Spleen (tissue), 7 donors: ENCODE results near the gene ZNF580.

ENCODE experiments used
- POLR2A ChIP-seq, 3 donors: fragments of 450-650 bp; IDR thresholded peaks; one replicate each; pipeline ENCODE4 v1.5.1; 2017; ENCODE audit warnings: antibody characterized with exemption in 3 of 3, mild to moderate bottlenecking in 1 of 3
- TF ChIP-seq, protein P1 (sequence below), 11 experiments: fragments of 200-600 bp in 7 of 11; fragments of 450-650 bp in 4 of 11; sonication (generic) in 4 of 11; IDR thresholded peaks in 8 of 11; conservative IDR thresholded peaks in 3 of 11; 1 replicate in 7 of 11; 2 replicates in 4 of 11; pipeline versions ENCODE4 v1.4.0 to v1.8.0; 2016 to 2021; ENCODE audit warnings: antibody characterized with exemption in 11 of 11, inconsistent platforms in 4 of 11, mild to moderate bottlenecking in 1 of 11
- donor health status: DM: no; HTN: no; CAD: no; lungs with moderate emphysema.
- donor health status: DM: no; HTN: no; CAD: no.
- donor health status: DM: no; HTN: no; CAD: no.

DNA sequence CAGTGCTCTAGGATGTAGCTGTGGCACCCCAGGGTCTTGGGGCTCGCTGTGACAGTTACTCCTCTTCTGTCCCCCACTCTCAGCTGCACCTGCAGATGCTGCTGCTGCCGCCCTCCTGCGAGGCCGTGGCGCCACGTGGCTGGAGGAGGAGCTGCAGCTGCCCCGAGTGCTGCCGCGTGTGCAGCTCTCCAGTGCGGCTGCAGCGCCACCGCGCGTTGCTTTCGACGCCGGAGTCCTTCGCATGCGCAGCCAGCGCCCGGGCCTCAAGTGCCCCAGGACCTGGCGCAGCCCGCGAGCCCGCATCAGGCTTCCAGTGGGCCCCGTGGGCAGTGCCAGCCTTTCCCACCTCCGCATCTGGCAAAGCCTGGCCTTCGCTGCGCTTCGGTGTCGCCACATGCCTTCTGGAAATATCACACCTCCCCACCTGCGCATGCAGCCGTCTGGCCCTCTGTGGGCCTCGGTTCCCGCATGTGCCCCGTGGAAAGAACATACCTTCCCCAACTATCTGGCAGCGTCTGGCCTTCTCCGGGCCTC lies 692 bp upstream of the ZNF580 start:
- TF ChIP-seq, protein P1, sequence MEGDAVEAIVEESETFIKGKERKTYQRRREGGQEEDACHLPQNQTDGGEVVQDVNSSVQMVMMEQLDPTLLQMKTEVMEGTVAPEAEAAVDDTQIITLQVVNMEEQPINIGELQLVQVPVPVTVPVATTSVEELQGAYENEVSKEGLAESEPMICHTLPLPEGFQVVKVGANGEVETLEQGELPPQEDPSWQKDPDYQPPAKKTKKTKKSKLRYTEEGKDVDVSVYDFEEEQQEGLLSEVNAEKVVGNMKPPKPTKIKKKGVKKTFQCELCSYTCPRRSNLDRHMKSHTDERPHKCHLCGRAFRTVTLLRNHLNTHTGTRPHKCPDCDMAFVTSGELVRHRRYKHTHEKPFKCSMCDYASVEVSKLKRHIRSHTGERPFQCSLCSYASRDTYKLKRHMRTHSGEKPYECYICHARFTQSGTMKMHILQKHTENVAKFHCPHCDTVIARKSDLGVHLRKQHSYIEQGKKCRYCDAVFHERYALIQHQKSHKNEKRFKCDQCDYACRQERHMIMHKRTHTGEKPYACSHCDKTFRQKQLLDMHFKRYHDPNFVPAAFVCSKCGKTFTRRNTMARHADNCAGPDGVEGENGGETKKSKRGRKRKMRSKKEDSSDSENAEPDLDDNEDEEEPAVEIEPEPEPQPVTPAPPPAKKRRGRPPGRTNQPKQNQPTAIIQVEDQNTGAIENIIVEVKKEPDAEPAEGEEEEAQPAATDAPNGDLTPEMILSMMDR (IDR thresholded peaks at IDR 0.05 in 8 of 11, conservative IDR thresholded peaks at IDR 0.05 in 3 of 11) = peak; percentile 5 to 70 (median 58)
- peak in 1 of 3 donors; percentile 18 for TF ChIP-seq POLR2A (IDR thresholded peaks at IDR 0.05)
